HepG2 (cell line): ENCODE data around the gene PSD4. TPM values are rescaled to one million over a fixed set of nuclear protein-coding genes. Genes with fewer than 3 reads are reported as not detected.

Experiments used
- ATAD3A ChIP-seq: sonication (generic); formaldehyde crosslinking; IDR thresholded peaks from 2 replicates; pipeline ENCODE4 v1.4.0; 2020; ENCODE audit warnings: missing genetic modification reagents
- E2F2 ChIP-seq: sonication (generic); formaldehyde crosslinking; IDR thresholded peaks from 2 replicates; pipeline ENCODE4 v1.4.0; 2020; ENCODE audit warnings: missing genetic modification reagents, borderline replicate concordance
- ETS1 ChIP-seq: sonication (generic); formaldehyde crosslinking; IDR thresholded peaks from 2 replicates; pipeline ENCODE4 v1.4.0; 2020; ENCODE audit warnings: missing genetic modification reagents
- HNRNPL ChIP-seq: fragments of 200-400 bp; formaldehyde crosslinking; IDR thresholded peaks from 2 replicates; pipeline ENCODE4 v1.6.1; 2017; ENCODE audit warnings: mild to moderate bottlenecking, low read depth, low read length
- KDM3A ChIP-seq: IDR thresholded peaks from 2 replicates; pipeline ENCODE4 v1.6.1; 2018; ENCODE audit warnings: low read depth, missing compliant biosample characterization
- MAX ChIP-seq: IDR thresholded peaks from 2 replicates; pipeline ENCODE4 v1.6.1; 2012; ENCODE audit warnings: inconsistent platforms
- NFKB2 ChIP-seq: sonication (generic); formaldehyde crosslinking; IDR thresholded peaks from 2 replicates; pipeline ENCODE4 v1.4.0; 2020; ENCODE audit warnings: missing genetic modification reagents, borderline replicate concordance
- RAD21 ChIP-seq: fragments of 450-650 bp; formaldehyde crosslinking; IDR thresholded peaks from 2 replicates; pipeline ENCODE4 v1.5.0; 2020; ENCODE audit warnings: mild to moderate bottlenecking
- TIGD3 ChIP-seq: sonication (generic); formaldehyde crosslinking; IDR thresholded peaks from 2 replicates; pipeline ENCODE4 v1.5.1; 2020; ENCODE audit warnings: mild to moderate bottlenecking, missing genetic modification reagents, borderline replicate concordance
- ZMYM2 ChIP-seq: sonication (generic); formaldehyde crosslinking; IDR thresholded peaks from 2 replicates; pipeline ENCODE4 v1.8.0; 2022; ENCODE audit warnings: mild to moderate bottlenecking, missing genetic modification reagents
- ZNF33A ChIP-seq: sonication (generic); formaldehyde crosslinking; IDR thresholded peaks from 2 replicates; pipeline ENCODE4 v1.5.1; 2020; ENCODE audit warnings: missing genetic modification reagents, mild to moderate bottlenecking, moderate library complexity, borderline replicate concordance
- ZNF569 ChIP-seq: sonication (generic); formaldehyde crosslinking; IDR thresholded peaks from 2 replicates; pipeline ENCODE4 v1.5.0; 2020; ENCODE audit warnings: mild to moderate bottlenecking, missing genetic modification reagents, moderate library complexity, borderline replicate concordance
- ZNF687 ChIP-seq: sonication (generic); formaldehyde crosslinking; IDR thresholded peaks from 2 replicates; pipeline ENCODE4 v1.5.1; 2020; ENCODE audit warnings: mild to moderate bottlenecking, missing genetic modification reagents, moderate library complexity
- ZNF703 ChIP-seq: sonication (generic); formaldehyde crosslinking; IDR thresholded peaks from 2 replicates; pipeline ENCODE4 v1.5.1; 2020; ENCODE audit warnings: missing genetic modification reagents, mild to moderate bottlenecking, moderate library complexity, borderline replicate concordance
- polyA plus RNA-seq, 8 experiments: library from polyadenylated mRNA; depleted of rRNA in 3 of 8; stranded (reverse) in 7 of 8; unstranded in 1 of 8; fragments of >200 nt; fragmentation: Illumina TruSeq in 4 of 8; extraction: Trizol in 4 of 8; gene quantifications; 2 replicates each; pipeline versions ENCODE4 v1.2.1 to v1.2.3, GENCODE V29; 2011 to 2016; ENCODE audit warnings: low read depth in 4 of 8, missing spikeins in 1 of 8, mixed read lengths in 1 of 8; ENCODE audit not compliant: insufficient read depth in 1 of 8
- total RNA-seq, 5 experiments: library from RNA; depleted of rRNA; stranded (reverse); fragments of >200 nt; fragmentation: Illumina TruSeq; extraction: Trizol; gene quantifications; 2 replicates each; pipeline ENCODE4 v1.2.3, GENCODE V29; 2016; ENCODE audit warnings: low read depth in 1 of 5

PSD4 gene
- total and polyA plus RNA-seq, 2 of the 13 experiments (the other 11 are each of a cell fraction or from before 2014, with no cell fraction given) = 5.8 to 9.4 TPM

GRCh38 chr2:113167115-113167932, 6.4 kb upstream of the PSD4 start (continued):
- TF ChIP-seq TIGD3 (CRISPR knock-in tag) (peak; percentile 88; the same call in 1 of the 2 replicates), ETS1 (CRISPR knock-in tag) (peak; percentile 93; the same call in 1 of the 2 replicates), E2F2 (CRISPR knock-in tag) (peak; percentile 73; the same call in 1 of the 2 replicates), ZMYM2 (CRISPR knock-in tag) (peak; percentile 95), RAD21 (CRISPR knock-in tag) (0 out of 2 replicates have a peak, but pooled peaks have one; percentile 9), MAX (peak; percentile 100), KDM3A (peak; percentile 97), ZNF703 (CRISPR knock-in tag) (peak; percentile 86; the same call in 1 of the 2 replicates), ZNF569 (CRISPR knock-in tag) (0 out of 2 replicates have a peak, but pooled peaks have one; percentile 31), ATAD3A (CRISPR knock-in tag) (no peak), NFKB2 (CRISPR knock-in tag) (peak; percentile 99; the same call in 1 of the 2 replicates), ZNF687 (CRISPR knock-in tag) (peak; percentile 100), ZNF33A (CRISPR knock-in tag) (peak; percentile 73; the same call in 1 of the 2 replicates), HNRNPL (peak; percentile 86)
